HEK293 (cell line): ENCODE measurements around the gene CDH12.

Source experiments
- CTCF ChIA-PET: fragments of 350-600 bp; formaldehyde crosslinking; extraction: SDS; loops from one replicate; lab custom pipeline; 2021; ENCODE audit warnings: antibody characterized with exemption; lab: Yijun Ruan, JAX
- POLR2A ChIA-PET: fragments of 300-600 bp; formaldehyde crosslinking; extraction: SDS; loops from one replicate; lab custom pipeline; 2020; ENCODE audit warnings: antibody characterized with exemption, inconsistent platforms; lab: Yijun Ruan, JAX
- H3K27ac ChIP-seq: fragments of 200-500 bp; sonication (Bioruptor generic); 2 replicates; pipeline ENCODE4 v1.5.1; 2014; ENCODE audit warnings: low read depth, low read length, control low read depth, inconsistent platforms; ENCODE audit errors: extremely low read depth
- H3K36me3 ChIP-seq, 2 experiments: fragments of 200-500 bp in 1 of 2; sonication (Bioruptor generic) in 1 of 2; 1 replicate in 1 of 2; 2 replicates in 1 of 2; pipeline ENCODE4 v1.5.1; 2014 to 2017; ENCODE audit warnings: inconsistent platforms in 2 of 2, low read length in 2 of 2; ENCODE audit not compliant: control insufficient read depth in 2 of 2, insufficient read depth in 1 of 2
- H3K4me1 ChIP-seq: fragments of 200-500 bp; sonication (Bioruptor generic); 2 replicates; pipeline ENCODE4 v1.5.1; 2014; ENCODE audit warnings: mild to moderate bottlenecking, low read length, inconsistent platforms; ENCODE audit not compliant: control insufficient read depth, insufficient read depth
- H3K4me3 ChIP-seq: 2 replicates; pipeline ENCODE4 v1.5.1; 2011; ENCODE audit warnings: low read depth, mild to moderate bottlenecking, control low read depth, low read length, moderate library complexity
- H3K9me3 ChIP-seq: fragments of 200-500 bp; sonication (Bioruptor generic); 2 replicates; pipeline ENCODE4 v1.5.1; 2014; ENCODE audit warnings: low read depth, low read length, inconsistent platforms; ENCODE audit not compliant: control insufficient read depth, insufficient read depth
- FEZF1 ChIP-seq: fragments of 450-650 bp; formaldehyde crosslinking; IDR thresholded peaks from 2 replicates; pipeline ENCODE4 v1.5.1; 2016; ENCODE audit warnings: missing biosample characterization, missing genetic modification characterization
- GLIS1 ChIP-seq: fragments of 450-650 bp; formaldehyde crosslinking; IDR thresholded peaks from 2 replicates; pipeline ENCODE4 v1.5.1; 2016; ENCODE audit warnings: missing biosample characterization, missing genetic modification characterization
- KLF1 ChIP-seq: fragments of 450-650 bp; formaldehyde crosslinking; IDR thresholded peaks from 2 replicates; pipeline ENCODE4 v1.5.1; 2016; ENCODE audit warnings: missing biosample characterization, missing genetic modification characterization
- KLF16 ChIP-seq: fragments of 450-650 bp; formaldehyde crosslinking; IDR thresholded peaks from 2 replicates; pipeline ENCODE4 v1.5.1; 2017; ENCODE audit warnings: missing biosample characterization, missing genetic modification characterization
- KLF9 ChIP-seq: fragments of 450-650 bp; formaldehyde crosslinking; IDR thresholded peaks from 2 replicates; pipeline ENCODE4 v1.5.1; 2016; ENCODE audit warnings: missing biosample characterization, missing genetic modification characterization, low read depth
- ZNF112 ChIP-seq: fragments of 450-650 bp; formaldehyde crosslinking; IDR thresholded peaks from 2 replicates; pipeline ENCODE4 v1.5.0; 2017; ENCODE audit warnings: missing biosample characterization, missing genetic modification characterization
- ZNF155 ChIP-seq: fragments of 450-650 bp; formaldehyde crosslinking; IDR thresholded peaks from 2 replicates; pipeline ENCODE4 v1.5.1; 2016; ENCODE audit warnings: missing biosample characterization, missing genetic modification characterization
- ZNF157 ChIP-seq: fragments of 450-650 bp; formaldehyde crosslinking; IDR thresholded peaks from 2 replicates; pipeline ENCODE4 v1.5.1; 2016; ENCODE audit warnings: missing biosample characterization, missing genetic modification characterization
- ZNF239 ChIP-seq: fragments of 450-650 bp; formaldehyde crosslinking; IDR thresholded peaks from 2 replicates; pipeline ENCODE4 v1.5.1; 2016; ENCODE audit warnings: missing biosample characterization, missing genetic modification characterization
- ZNF24 ChIP-seq: fragments of 450-650 bp; formaldehyde crosslinking; IDR thresholded peaks from 2 replicates; pipeline ENCODE4 v1.5.1; 2016; ENCODE audit warnings: missing biosample characterization, missing genetic modification characterization
- ZNF354C ChIP-seq: fragments of 450-650 bp; formaldehyde crosslinking; IDR thresholded peaks from 2 replicates; pipeline ENCODE4 v1.5.1; 2016; ENCODE audit warnings: missing biosample characterization, missing genetic modification characterization, low read depth, borderline replicate concordance
- ZNF423 ChIP-seq: fragments of 450-650 bp; formaldehyde crosslinking; IDR thresholded peaks from 2 replicates; pipeline ENCODE4 v1.5.1; 2016; ENCODE audit warnings: missing biosample characterization, missing genetic modification characterization
- ZNF48 ChIP-seq: fragments of 450-650 bp; formaldehyde crosslinking; IDR thresholded peaks from 2 replicates; pipeline ENCODE4 v1.5.1; 2016; ENCODE audit warnings: missing biosample characterization, missing genetic modification characterization
- ZNF514 ChIP-seq: fragments of 450-650 bp; formaldehyde crosslinking; IDR thresholded peaks from 2 replicates; pipeline ENCODE4 v1.5.1; 2016; ENCODE audit warnings: missing biosample characterization, missing genetic modification characterization
- ZNF555 ChIP-seq: fragments of 450-650 bp; formaldehyde crosslinking; conservative IDR thresholded peaks from 2 replicates; pipeline ENCODE4 v1.5.1; 2017; ENCODE audit warnings: missing biosample characterization, mild to moderate bottlenecking, missing genetic modification characterization, inconsistent platforms
- ZNF558 ChIP-seq: fragments of 450-650 bp; formaldehyde crosslinking; IDR thresholded peaks from 2 replicates; pipeline ENCODE4 v1.5.1; 2016; ENCODE audit warnings: missing biosample characterization, missing genetic modification characterization
- ZNF658 ChIP-seq: fragments of 450-650 bp; formaldehyde crosslinking; IDR thresholded peaks from 2 replicates; pipeline ENCODE4; 2016; ENCODE audit warnings: missing biosample characterization, missing genetic modification characterization
- ZNF792 ChIP-seq: fragments of 450-650 bp; formaldehyde crosslinking; IDR thresholded peaks from 2 replicates; pipeline ENCODE4 v1.5.1; 2016; ENCODE audit warnings: missing biosample characterization, missing genetic modification characterization
- ZSCAN23 ChIP-seq: fragments of 450-650 bp; formaldehyde crosslinking; IDR thresholded peaks from 2 replicates; pipeline ENCODE4 v1.5.1; 2016; ENCODE audit warnings: missing biosample characterization, missing genetic modification characterization
- TF ChIP-seq, protein P1 (sequence below): fragments of 450-650 bp; formaldehyde crosslinking; IDR thresholded peaks from 2 replicates; pipeline ENCODE4 v1.5.1; 2017; ENCODE audit warnings: missing biosample characterization, missing genetic modification characterization
- TF ChIP-seq, protein P2 (sequence below): fragments of 450-650 bp; formaldehyde crosslinking; IDR thresholded peaks from 2 replicates; pipeline ENCODE4 v1.5.1; 2016; ENCODE audit warnings: missing biosample characterization, missing genetic modification characterization, borderline replicate concordance
- TF ChIP-seq, protein P3 (sequence below): sonication (generic); formaldehyde crosslinking; IDR thresholded peaks from 2 replicates; pipeline ENCODE4 v1.8.1; 2022; ENCODE audit warnings: mild to moderate bottlenecking, moderate library complexity, missing genetic modification reagents
- TF ChIP-seq, protein P4 (sequence below): fragments of 450-650 bp; formaldehyde crosslinking; IDR thresholded peaks from 2 replicates; pipeline ENCODE4 v1.5.1; 2016; ENCODE audit warnings: missing biosample characterization, missing genetic modification characterization

CDH12 gene

DNA sequence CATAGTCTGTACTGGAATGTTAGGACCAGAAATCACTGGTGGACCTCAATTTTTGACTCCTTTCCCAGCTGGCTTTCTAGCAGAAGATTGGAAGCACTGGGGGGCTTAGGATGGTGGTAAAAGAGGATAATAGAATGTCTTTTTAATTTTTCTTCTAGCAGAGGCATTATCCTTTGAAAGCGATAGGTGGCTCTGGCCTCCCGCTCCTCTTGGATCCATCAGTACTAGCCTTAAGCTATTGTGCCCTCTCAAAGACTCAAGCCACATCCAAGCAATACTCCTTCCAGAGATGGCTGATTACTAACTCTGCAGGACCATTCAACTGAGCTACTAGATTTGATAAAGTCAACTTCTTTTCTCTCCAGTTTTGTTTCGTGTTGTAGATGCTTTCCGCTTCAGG, 610.6 kb downstream of the CDH12 start (continued):
- TF ChIP-seq, protein P1, sequence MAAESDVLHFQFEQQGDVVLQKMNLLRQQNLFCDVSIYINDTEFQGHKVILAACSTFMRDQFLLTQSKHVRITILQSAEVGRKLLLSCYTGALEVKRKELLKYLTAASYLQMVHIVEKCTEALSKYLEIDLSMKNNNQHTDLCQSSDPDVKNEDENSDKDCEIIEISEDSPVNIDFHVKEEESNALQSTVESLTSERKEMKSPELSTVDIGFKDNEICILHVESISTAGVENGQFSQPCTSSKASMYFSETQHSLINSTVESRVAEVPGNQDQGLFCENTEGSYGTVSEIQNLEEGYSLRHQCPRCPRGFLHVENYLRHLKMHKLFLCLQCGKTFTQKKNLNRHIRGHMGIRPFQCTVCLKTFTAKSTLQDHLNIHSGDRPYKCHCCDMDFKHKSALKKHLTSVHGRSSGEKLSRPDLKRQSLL (tag by site-specific recombination) = no peak
- TF ChIP-seq ZSCAN23 (tag by site-specific recombination) (no peak), ZNF792 (no peak), ZNF555 (no peak)
- TF ChIP-seq, all 188 proteins: peak for 0

DNA sequence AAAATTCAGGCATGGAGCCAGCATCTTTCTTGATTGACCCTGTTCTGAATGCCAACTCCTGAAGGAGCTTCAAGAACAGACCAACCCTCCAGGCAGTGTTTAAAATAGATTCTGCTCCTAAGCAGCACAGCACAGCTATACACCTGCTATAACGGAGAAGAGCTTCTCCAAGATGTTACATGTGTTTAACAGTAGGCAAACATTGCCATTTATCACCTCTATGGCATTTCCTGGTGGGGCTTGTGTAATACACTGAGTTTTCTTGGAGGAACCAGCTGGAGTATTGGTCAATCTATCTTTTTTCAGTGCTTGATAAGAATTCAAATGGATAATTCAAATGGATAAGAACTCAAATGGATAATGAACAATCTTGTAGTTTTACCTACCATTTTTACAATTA, 615.1 kb downstream of the CDH12 start:
- Histone ChIP-seq H3K27ac (no peak overlapping the region), H3K4me3 (no peak overlapping the region), H3K36me3 (no peaks in the 10 kb centered on the region), H3K9me3 (no peaks in the 10 kb centered on the region), H3K4me1 (no peaks in the 10 kb centered on the region)
- TF ChIP-seq, protein P2, sequence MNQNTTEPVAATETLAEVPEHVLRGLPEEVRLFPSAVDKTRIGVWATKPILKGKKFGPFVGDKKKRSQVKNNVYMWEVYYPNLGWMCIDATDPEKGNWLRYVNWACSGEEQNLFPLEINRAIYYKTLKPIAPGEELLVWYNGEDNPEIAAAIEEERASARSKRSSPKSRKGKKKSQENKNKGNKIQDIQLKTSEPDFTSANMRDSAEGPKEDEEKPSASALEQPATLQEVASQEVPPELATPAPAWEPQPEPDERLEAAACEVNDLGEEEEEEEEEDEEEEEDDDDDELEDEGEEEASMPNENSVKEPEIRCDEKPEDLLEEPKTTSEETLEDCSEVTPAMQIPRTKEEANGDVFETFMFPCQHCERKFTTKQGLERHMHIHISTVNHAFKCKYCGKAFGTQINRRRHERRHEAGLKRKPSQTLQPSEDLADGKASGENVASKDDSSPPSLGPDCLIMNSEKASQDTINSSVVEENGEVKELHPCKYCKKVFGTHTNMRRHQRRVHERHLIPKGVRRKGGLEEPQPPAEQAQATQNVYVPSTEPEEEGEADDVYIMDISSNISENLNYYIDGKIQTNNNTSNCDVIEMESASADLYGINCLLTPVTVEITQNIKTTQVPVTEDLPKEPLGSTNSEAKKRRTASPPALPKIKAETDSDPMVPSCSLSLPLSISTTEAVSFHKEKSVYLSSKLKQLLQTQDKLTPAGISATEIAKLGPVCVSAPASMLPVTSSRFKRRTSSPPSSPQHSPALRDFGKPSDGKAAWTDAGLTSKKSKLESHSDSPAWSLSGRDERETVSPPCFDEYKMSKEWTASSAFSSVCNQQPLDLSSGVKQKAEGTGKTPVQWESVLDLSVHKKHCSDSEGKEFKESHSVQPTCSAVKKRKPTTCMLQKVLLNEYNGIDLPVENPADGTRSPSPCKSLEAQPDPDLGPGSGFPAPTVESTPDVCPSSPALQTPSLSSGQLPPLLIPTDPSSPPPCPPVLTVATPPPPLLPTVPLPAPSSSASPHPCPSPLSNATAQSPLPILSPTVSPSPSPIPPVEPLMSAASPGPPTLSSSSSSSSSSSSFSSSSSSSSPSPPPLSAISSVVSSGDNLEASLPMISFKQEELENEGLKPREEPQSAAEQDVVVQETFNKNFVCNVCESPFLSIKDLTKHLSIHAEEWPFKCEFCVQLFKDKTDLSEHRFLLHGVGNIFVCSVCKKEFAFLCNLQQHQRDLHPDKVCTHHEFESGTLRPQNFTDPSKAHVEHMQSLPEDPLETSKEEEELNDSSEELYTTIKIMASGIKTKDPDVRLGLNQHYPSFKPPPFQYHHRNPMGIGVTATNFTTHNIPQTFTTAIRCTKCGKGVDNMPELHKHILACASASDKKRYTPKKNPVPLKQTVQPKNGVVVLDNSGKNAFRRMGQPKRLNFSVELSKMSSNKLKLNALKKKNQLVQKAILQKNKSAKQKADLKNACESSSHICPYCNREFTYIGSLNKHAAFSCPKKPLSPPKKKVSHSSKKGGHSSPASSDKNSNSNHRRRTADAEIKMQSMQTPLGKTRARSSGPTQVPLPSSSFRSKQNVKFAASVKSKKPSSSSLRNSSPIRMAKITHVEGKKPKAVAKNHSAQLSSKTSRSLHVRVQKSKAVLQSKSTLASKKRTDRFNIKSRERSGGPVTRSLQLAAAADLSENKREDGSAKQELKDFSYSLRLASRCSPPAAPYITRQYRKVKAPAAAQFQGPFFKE (tag by site-specific recombination) = no peak
- TF ChIP-seq KLF9 (tag by site-specific recombination) = no peak
- TF ChIP-seq ZNF48 (tag by site-specific recombination) = no peak
- TF ChIP-seq ZNF423 (tag by site-specific recombination) = no peak
- no peak for TF ChIP-seq ZNF155
- TF ChIP-seq GLIS1 (tag by site-specific recombination) = no peak
- no peak for TF ChIP-seq ZNF239 (tag by site-specific recombination)
- TF ChIP-seq, protein P3, sequence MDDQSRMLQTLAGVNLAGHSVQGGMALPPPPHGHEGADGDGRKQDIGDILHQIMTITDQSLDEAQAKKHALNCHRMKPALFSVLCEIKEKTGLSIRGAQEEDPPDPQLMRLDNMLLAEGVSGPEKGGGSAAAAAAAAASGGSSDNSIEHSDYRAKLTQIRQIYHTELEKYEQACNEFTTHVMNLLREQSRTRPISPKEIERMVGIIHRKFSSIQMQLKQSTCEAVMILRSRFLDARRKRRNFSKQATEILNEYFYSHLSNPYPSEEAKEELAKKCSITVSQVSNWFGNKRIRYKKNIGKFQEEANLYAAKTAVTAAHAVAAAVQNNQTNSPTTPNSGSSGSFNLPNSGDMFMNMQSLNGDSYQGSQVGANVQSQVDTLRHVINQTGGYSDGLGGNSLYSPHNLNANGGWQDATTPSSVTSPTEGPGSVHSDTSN (CRISPR knock-in tag) = no peak
- TF ChIP-seq KLF1 (tag by site-specific recombination) = no peak
- no peak for TF ChIP-seq FEZF1 (tag by site-specific recombination)
- no peak for TF ChIP-seq KLF16 (tag by site-specific recombination)
- no peak for TF ChIP-seq ZNF558 (tag by site-specific recombination)
- TF ChIP-seq ZNF157 (tag by site-specific recombination) = no peak
- TF ChIP-seq ZNF354C (tag by site-specific recombination) = no peak
- no peak for TF ChIP-seq ZNF514
- no peak for TF ChIP-seq ZNF658 (tag by site-specific recombination)
- TF ChIP-seq, protein P4, sequence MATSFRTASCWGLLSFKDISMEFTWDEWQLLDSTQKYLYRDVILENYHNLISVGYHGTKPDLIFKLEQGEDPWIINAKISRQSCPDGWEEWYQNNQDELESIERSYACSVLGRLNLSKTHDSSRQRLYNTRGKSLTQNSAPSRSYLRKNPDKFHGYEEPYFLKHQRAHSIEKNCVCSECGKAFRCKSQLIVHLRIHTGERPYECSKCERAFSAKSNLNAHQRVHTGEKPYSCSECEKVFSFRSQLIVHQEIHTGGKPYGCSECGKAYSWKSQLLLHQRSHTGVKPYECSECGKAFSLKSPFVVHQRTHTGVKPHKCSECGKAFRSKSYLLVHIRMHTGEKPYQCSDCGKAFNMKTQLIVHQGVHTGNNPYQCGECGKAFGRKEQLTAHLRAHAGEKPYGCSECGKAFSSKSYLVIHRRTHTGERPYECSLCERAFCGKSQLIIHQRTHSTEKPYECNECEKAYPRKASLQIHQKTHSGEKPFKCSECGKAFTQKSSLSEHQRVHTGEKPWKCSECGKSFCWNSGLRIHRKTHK (tag by site-specific recombination) = no peak
- no peak for TF ChIP-seq ZNF112 (tag by site-specific recombination)
- TF ChIP-seq ZNF24 (tag by site-specific recombination) = no peak
- POLR2A ChIA-PET = no interaction called here
- CTCF ChIA-PET = no interaction called here
